ENCODE results near the gene MED10.

The MED10 gene

GRCh38 chr5:6348476-6349000 is 29.8 kb downstream of the MED10 start:
- DNase-seq = no peak

DNA sequence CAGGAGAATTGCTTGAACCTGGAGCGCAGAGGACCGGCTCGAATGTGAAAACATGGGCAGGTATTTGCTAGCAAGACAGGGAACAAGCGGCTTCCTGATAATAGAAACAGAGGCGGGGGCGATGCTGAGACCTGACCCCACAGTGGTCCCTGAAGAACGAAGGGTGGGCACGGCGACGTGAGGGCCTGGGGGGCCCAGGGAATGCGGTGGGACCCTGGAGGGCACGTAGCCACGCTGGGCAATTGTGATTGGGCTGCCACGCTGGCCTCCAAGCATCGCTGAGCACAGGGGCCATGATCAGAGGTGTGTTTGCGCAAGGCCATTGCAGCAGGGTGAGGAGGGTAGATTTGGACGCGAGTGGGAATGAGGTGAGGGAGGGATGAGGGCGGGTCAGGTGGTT is 30.7 kb downstream of the MED10 start:
- no peak for DNase-seq

- no peak for DNase-seq
Observed at GRCh38 chr5:6347165-6347564, 31.2 kb downstream of the MED10 start.

- DNase-seq = no peak
Observed at GRCh38 chr5:6344593-6344989, 33.8 kb downstream of the MED10 start.

GRCh38 chr5:6343951-6344592 is 34.3 kb downstream of the MED10 start:
- DNase-seq = no peak

DNA sequence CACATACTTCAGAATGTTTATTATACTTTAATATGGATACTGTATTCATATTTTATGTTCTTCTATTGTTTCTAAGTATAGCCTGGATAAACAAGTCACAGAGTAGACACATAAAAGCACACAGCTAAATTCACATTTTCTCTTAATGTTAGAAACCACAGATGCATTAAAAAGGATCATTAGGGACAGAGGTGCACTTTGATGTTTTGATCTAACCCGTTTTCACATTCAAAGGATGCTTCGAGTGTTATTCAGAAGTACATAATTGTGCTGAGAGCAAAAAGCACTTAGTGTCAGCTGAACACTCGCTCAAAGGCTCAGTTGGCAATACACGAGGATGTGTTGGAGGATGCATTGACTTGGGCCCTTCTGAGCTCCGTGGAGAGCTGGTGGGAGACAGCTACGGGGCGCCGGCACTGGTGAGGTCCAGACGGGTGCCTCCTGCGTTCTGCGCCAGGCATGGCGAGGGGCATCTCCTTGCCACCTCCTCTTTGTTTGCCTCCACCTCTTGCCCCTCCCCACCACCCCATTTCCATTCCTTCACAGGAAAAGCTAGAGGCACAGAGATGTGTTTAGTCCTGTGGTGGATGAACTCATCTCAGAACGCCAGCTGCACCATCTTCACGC is 35.5 kb downstream of the MED10 start:
- no peak for DNase-seq

GRCh38 chr5:6340100-6340499 is 38.2 kb downstream of the MED10 start:
- DNase-seq = no peak

DNA sequence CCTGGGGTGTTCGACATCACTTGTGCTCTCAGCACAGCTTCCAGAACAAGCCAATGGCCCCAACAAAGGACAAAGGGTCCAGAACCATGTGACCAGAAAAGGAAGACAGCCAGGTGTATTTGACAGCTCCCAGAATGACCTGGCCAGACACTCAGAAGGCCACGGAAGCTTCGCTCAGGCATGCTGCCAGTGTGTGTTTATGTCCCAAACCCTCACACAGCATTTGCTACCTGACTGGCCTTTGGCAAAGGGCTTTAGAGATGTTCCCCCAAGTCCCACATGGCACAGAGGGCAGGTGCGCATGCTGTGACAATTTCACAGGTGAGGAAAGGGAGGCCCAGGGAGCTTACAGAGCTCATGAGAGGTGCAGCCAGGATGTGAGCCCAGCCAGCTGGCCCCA is 39.5 kb downstream of the MED10 start:
- no peak for DNase-seq

GRCh38 chr5:6338135-6338534 is 40.2 kb downstream of the MED10 start:
- no peak for DNase-seq

GRCh38 chr5:6333182-6333905 is 45.0 kb downstream of the MED10 start:
- DNase-seq = no peak

DNA sequence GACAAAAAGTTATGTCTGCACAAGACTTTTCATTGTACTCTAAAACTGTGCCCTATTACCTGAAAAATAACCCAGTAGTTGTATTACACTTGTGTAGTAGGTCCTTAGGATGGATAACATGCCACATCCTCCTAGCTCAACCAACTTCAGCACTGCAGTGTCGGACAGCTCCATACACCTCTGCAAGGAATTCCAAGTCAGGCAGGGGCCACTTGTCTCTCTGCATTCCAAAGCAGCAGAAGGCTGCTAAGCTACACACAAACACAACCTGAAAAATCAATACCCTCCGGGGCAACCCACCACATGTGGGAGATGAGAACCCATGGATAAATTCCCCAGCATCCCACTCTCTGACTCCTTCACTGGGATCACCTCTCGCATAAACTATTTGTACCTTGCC is 50.2 kb downstream of the MED10 start:
- DNase-seq = no peak

DNA sequence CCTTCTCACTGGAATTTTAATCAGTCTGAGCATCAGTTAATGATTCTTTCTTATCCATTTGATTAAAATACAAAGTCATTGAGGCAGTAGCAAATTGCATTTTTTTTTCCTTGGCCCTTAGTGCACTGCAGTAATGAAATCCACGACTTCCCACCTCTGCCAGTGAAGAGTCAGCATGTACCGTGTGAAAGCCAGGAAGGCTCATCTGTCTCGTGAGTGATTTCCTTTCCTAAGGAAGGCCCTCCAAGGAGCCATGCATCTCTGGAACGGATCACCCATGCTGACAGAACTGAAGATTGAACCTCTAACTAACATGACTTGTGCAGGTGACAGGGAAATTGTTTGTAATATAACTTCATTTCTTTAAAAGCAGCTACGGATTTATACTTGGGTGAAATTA is 51.6 kb downstream of the MED10 start:
- DNase-seq = no peak

- no peak for DNase-seq
Observed at GRCh38 chr5:6322163-6322713, 56.1 kb downstream of the MED10 start.

Measured in SIG-M5 (cell line).